ENCODE data around the gene FGFRL1.

FGFRL1 gene

GRCh38 chr4:1023075-1023640 lies 11.7 kb downstream of the FGFRL1 start:
- no peak for DNase-seq (ENCODE audit: low read depth, low spot score)

- no peak for DNase-seq (ENCODE audit: low read depth, low spot score)
Measured at GRCh38 chr4:1023895-1024740, 12.7 kb downstream of the FGFRL1 start.

GRCh38 chr4:1024882-1025545 lies 13.6 kb downstream of the FGFRL1 start:
- DNase-seq (ENCODE audit: low read depth, low spot score), result no peak

- DNase-seq (ENCODE audit: low read depth, low spot score), result no peak
Measured at GRCh38 chr4:1026115-1026514, 14.7 kb downstream of the FGFRL1 start.

GRCh38 chr4:1027219-1027914 lies 15.9 kb downstream of the FGFRL1 start:
- no peak for DNase-seq (ENCODE audit: low read depth, low spot score)

GRCh38 chr4:1027915-1028238 lies 16.5 kb downstream of the FGFRL1 start:
- no peak for DNase-seq (ENCODE audit: low read depth, low spot score)

- DNase-seq (ENCODE audit: low read depth, low spot score), result no peak
Measured at GRCh38 chr4:1028574-1029220, 17.3 kb downstream of the FGFRL1 start.

GRCh38 chr4:1029529-1029928 lies 18.1 kb downstream of the FGFRL1 start:
- no peak for DNase-seq (ENCODE audit: low read depth, low spot score)

- DNase-seq (ENCODE audit: low read depth, low spot score), result no peak
Measured at GRCh38 chr4:1030031-1030430, 18.6 kb downstream of the FGFRL1 start.

GRCh38 chr4:1030559-1030958 lies 19.1 kb downstream of the FGFRL1 start:
- no peak for DNase-seq (ENCODE audit: low read depth, low spot score)

- DNase-seq (ENCODE audit: low read depth, low spot score), result no peak
Measured at GRCh38 chr4:1031346-1031745, 19.9 kb downstream of the FGFRL1 start.

GRCh38 chr4:1031956-1032795 lies 20.8 kb downstream of the FGFRL1 start:
- DNase-seq (ENCODE audit: low read depth, low spot score), result no peak

- no peak for DNase-seq (ENCODE audit: low read depth, low spot score)
Measured at GRCh38 chr4:1032861-1033260, 21.4 kb downstream of the FGFRL1 start.

- DNase-seq (ENCODE audit: low read depth, low spot score), result no peak
Measured at GRCh38 chr4:1033840-1034551, 22.6 kb downstream of the FGFRL1 start.

- DNase-seq (ENCODE audit: low read depth, low spot score), result no peak
Measured at GRCh38 chr4:1035510-1035909, 24.1 kb downstream of the FGFRL1 start.

GRCh38 chr4:1036095-1036494 lies 24.7 kb downstream of the FGFRL1 start:
- DNase-seq (ENCODE audit: low read depth, low spot score), result no peak

- no peak for DNase-seq (ENCODE audit: low read depth, low spot score)
Measured at GRCh38 chr4:1036976-1037810, 25.8 kb downstream of the FGFRL1 start.

GRCh38 chr4:1038948-1039492 lies 27.6 kb downstream of the FGFRL1 start:
- no peak for DNase-seq (ENCODE audit: low read depth, low spot score)

Data from brain pericyte (primary cell).